HG03280 (cell line): ENCODE data around the gene GDA.
"Not testable (repeated sequence)": the region's sequence is repeated elsewhere in the genome, so short reads cannot be mapped to it uniquely, and the experiment has no call there.

Experiments used
- ATAC-seq: cut with Tn5 transposase; IDR thresholded peaks from one replicate; pipeline ENCODE4 v1.9.1; 2021; ENCODE audit warnings: mild to moderate bottlenecking, moderate library complexity; ENCODE audit not compliant: unreplicated experiment

The GDA gene

GRCh38 chr9:72274441-72274840 is 125.2 kb downstream of the GDA start:
- no peak for ATAC-seq

GRCh38 chr9:72274916-72275315 is 125.7 kb downstream of the GDA start:
- ATAC-seq = no peak

GRCh38 chr9:72276429-72276828 is 127.2 kb downstream of the GDA start:
- no peak for ATAC-seq

GRCh38 chr9:72278959-72279358 is 129.7 kb downstream of the GDA start:
- ATAC-seq = peak; percentile 74

GRCh38 chr9:72280913-72281500 is 131.8 kb downstream of the GDA start:
- peak; percentile 81 for ATAC-seq

GRCh38 chr9:72289401-72289800 is 140.2 kb downstream of the GDA start:
- no peak for ATAC-seq

GRCh38 chr9:72290311-72290710 is 141.1 kb downstream of the GDA start:
- ATAC-seq = no peak

GRCh38 chr9:72291576-72291975 is 142.3 kb downstream of the GDA start:
- ATAC-seq = not testable (repeated sequence)

GRCh38 chr9:72292256-72292682 is 143.0 kb downstream of the GDA start:
- ATAC-seq = no peak

- no peak for ATAC-seq
Observed at GRCh38 chr9:72292874-72293607, 143.8 kb downstream of the GDA start.

- ATAC-seq = no peak
Observed at GRCh38 chr9:72294936-72295335, 145.7 kb downstream of the GDA start.

GRCh38 chr9:72297516-72297915 is 148.3 kb downstream of the GDA start:
- no peak for ATAC-seq

- no peak for ATAC-seq
Observed at GRCh38 chr9:72299017-72299603, 149.9 kb downstream of the GDA start.

GRCh38 chr9:72300873-72301272 is 151.6 kb downstream of the GDA start:
- ATAC-seq = no peak
